Activated CD4-positive, CD25-positive, alpha-beta regulatory T cell treated with anti-CD3 and anti-CD28 coated beads, Interleukin-2, amount 50 U/mL, for 16 hours (primary cell): ENCODE results near the gene TMEM106C.

Experiments
- DNase-seq: peaks from one replicate; pipeline ENCODE4 v3.0.0-alpha.2; 2020; ENCODE audit warnings: low read depth, low spot score

Gene TMEM106C

DNA sequence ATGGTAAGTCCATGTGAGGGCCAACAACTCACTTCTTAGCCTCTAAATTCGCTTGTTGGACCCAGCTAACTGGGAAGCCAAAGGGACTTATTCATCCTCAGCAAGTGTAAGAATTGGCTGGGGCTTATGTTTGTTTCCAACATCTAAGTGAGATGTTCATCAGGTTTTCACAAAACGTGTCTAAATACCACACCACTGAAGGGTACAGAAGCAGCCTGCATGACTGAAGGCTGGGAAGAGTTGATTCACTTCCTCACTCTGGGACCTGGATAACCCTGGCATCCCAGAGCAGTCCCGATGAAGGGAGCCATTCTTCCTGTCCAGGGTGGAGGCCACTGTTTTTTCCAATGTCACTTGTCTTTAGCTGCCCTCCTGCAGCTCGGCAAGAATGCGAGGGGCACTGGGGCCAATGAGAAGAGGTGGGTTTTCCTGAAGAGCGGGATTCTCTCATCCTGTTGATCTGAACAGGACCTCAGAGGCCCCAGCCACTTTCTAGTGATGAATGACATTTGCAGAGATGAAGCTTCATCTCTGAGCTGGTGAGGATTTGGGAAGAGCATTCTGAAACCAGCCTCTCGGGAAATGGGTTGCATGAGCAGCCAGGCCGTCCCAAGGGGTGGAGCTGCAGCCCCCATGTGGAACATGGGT lies 53.1 kb downstream of the TMEM106C start:
- no peak for DNase-seq

DNA sequence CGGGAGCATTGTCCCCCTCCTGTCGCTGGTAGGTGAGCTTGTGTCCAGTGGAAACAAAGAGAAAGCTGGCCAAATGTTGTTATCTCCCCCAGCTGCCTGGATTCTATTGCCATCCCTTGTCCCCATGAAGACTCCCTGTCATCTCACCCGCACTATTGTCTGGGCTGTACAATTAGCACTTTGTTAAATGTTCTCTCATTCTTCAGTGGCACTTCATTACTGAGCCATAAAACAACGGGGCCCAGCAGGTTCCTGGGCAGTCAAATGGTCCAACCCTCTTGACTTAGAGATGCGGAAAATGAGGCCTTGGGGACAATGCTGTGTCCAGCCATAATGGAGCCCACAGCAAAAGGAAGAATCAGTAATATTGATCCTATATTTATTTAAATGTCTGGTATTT lies 54.1 kb downstream of the TMEM106C start:
- no peak for DNase-seq

GRCh38 chr12:48017921-48018617 lies 54.7 kb downstream of the TMEM106C start:
- no peak for DNase-seq
